Activated CD8-positive, alpha-beta memory T cell treated with anti-CD3 and anti-CD28 coated beads, Interleukin-2, amount 50 U/mL, for 1 hour (primary cell): ENCODE measurements around the gene PLIN4.

Experiments
- DNase-seq: peaks from one replicate; pipeline ENCODE4 v3.0.0-alpha.2; 2020; ENCODE audit errors: extremely low read depth

The PLIN4 gene

DNA sequence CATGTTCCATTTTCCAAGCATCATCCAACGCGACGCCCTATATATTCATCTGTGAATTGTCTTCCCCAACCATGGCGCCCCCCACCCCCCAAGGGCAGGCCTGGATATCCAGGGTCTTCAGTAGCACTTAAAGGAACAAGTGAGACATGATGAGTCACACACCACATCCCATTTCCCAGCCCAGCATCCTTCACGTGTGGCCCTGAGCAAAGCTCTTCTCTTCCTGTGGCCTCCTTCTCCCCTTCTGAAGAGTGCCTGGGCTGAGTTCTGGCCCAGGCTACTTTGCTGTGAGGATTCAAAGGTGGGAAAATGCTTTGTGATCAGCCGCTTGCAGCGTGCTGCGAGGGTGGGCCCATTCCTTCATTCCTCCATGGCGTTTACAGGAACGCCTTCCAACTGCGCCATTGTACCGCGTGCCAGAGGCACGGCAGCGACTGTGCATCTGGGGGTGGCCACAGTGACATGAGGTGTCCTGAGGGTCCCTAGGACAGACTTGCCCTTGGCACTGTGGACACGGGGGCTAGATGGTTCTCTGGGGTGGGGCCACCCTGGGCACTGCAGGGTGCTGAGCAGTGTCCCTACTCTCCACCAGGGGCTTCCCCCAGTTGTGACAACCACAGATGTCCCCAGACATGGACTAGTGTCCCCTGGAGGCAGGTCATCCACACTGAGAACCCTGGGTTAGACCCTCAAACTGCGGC lies 11.7 kb downstream of the PLIN4 start:
- no peak for DNase-seq

DNA sequence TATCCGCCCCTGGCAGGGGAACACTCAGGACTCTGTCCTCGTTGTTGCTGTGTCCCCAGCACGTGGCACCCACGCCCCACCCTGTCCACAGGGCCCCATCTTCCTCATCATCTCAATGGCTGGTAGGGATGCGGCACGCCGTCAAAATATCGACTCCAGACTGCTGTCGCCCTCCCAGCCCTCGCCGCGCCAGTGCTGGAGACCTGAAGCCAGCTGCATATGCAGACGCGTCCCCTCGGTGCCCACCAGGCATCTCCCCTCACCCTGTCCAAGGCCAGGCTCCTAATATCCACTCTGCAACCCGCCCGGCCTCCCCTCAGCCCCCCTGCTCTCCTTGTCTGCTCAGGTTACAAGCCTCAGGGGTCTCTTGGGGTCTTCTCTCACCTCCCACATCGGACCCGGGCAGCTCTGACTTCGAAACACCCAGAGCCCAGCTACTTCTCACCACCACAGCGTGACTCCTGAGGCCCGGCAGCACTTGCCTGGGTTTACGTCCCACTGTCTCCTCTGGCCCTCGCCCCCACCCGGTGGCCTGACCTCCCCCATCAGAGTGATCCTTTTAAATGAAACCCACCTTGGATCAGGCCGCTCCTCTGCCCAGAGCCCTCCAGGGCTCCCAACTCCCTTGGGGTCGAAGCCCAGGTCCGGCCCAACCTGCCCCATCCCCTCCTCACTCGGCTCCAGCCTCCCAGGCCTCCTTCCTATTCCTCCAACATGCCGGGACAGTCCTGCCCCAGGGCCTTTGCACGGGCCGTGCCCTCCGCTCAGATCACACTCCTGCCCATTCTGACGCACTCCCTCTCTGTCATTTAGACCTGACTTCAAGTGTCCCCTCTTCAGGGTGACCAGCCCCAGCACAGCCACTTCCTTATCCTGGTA lies 12.5 kb downstream of the PLIN4 start:
- no peak for DNase-seq

DNA sequence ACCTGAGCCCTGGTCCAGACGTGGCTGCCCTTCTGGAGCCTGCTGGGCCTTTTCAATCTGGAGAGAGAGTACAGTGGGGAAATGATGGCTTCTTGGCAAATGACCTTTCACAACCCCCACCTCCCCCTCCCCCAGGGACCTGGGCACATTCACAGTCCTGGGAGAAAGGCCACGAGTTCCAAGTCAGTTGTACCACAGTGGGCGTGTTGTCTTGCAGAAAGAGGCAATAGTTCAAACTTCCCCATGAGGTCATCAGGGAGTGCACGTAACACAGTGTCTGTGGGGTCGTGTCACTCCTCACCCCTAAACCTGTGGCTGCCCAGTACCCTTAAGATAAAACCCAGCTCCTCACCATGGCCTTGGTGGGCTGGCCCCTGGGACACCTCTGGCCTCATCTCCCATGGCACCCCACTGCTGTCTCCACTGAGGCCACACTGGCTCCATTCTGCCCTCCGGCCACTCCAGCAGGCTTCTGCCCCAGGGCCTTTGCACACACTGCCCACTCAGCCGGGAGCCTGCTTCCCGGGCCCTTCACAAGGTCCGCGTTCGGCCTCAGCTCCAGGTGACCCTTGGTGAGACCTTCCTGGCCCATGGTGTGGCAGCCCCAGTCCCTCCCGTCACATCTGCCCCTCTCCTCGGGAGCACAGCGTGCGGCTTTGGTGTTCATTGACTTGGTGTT lies 13.3 kb downstream of the PLIN4 start:
- no peak for DNase-seq

DNA sequence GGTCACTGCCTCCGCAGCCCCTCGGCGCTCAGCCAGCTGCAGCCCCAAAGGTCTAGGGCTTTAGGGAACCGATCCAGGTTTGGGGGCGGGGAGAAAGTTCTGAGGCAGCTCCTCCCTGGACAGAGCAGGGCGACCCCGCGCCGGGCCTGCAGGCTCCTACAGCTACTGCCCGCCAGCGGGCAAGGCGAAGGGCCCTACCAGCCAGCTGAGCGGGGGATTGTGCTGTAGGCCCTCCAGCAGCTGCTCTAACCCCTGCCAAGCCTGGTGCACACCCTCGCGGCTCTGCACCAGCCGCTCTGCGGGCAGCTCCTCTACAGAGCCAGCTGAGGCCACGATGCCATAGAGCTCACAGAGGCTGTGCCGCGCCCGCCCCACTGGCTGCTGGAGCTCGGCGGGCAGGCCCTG lies 14.0 kb downstream of the PLIN4 start:
- DNase-seq: no peak

DNA sequence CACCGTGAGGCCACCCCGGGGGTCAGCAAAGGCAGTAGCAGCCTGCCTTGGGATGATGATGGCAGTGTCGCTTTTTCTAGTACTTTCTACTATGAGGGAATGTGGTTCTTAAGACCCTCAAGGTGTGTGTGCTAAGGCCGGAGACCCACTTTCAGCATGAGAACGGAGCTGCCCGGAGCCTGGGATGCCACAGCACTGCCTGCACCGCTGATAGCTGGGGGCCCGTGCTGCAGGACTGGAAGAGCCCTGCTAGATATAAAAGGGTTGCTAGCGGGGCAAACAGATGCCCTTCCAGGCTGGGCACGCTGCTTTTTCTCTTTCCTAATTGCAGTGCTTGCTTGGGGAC lies 14.5 kb downstream of the PLIN4 start:
- no peak for DNase-seq

DNA sequence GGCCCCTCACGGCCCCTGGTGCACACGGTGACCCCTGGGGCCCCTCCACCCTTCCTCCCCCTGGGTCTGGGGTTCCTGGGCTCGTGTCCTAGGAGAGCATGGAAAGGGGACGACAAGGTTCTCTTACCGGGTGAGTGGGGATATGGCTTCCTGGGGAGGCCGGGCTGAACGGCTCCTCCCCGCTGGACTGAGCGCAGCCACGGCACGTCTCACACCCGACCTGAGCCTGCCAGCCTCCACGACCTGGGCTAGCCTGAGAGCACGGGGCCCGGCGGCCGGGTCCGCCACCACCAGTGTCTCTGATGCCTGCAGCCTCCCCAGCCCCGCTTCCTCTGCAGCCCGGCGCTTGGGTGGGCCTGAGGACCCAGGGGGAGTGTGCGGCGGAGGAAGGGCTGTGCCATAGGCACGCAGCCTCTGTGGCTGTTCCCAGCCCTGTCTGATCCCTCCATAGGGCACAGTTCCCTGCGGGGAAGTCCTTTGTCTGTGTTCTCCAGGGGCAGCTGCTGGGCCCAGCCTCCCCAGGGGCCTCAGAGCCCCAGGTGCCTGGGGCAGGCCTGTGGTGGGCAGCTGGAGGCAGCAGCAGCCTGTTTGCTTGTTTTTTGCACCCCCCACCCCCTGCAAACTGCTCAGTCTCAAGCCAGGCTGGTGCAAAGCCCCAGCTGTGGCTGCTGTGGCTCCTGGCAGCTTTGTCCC lies 15.0 kb downstream of the PLIN4 start:
- DNase-seq: no peak

DNA sequence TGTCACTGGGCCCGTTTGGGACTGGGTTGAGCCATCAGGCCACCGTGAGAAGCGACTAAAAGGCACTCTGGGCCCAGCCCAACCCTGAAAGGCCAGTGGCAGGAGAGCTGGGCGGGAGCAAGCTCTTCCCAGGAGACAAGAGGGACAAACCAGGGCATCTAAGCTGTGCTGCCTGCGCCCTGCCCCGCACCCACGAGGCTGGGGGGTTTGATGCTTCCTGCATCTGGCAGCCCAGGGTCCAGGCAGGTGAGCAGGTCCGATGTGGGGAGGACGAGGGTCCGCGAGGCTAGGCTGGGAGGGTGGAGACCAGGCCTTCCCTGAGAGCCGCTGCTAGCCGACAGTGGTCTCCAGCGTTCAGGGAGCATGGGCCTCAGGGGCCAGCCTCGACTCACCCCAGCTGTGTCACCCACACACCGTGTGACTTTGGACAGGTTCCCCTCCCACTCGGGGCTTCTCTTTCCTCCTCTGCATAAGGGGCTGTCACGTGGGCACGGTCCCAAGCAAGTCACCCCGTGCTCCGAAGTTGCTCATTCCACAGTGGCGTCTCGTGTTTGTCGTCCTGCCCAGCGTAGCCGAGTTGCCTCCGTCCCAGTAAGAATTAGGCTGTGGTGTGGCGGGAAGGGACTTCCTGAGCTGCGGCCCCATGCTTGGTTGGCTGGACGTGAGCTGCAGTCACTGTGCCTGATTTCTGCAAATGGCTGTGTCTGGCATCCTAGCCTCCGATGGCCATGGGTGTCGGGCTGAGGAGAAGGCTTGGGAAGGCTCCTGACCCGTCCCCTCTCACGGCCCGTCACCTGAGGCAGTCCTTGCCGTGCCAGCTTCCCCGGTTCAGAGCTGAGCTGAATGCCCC lies 15.8 kb downstream of the PLIN4 start:
- no peak for DNase-seq

DNA sequence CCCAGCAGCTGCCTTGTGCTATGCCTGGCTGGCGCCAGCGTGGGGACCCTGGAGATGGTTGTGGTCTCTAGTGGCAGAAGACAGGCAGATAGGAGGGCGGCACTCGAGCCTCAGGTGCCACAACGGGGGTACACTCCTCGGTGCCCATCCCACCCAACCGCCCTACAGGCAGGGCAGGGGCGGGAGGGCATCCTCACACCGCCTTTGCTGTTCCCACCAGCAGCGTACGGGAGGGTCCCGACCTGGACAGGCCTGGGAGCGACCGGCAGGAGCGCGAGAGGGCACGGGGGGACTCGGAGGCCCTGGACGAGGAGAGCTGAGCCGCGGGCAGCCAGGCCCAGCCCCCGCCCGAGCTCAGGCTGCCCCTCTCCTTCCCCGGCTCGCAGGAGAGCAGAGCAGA lies 16.6 kb downstream of the PLIN4 start:
- no peak for DNase-seq

DNA sequence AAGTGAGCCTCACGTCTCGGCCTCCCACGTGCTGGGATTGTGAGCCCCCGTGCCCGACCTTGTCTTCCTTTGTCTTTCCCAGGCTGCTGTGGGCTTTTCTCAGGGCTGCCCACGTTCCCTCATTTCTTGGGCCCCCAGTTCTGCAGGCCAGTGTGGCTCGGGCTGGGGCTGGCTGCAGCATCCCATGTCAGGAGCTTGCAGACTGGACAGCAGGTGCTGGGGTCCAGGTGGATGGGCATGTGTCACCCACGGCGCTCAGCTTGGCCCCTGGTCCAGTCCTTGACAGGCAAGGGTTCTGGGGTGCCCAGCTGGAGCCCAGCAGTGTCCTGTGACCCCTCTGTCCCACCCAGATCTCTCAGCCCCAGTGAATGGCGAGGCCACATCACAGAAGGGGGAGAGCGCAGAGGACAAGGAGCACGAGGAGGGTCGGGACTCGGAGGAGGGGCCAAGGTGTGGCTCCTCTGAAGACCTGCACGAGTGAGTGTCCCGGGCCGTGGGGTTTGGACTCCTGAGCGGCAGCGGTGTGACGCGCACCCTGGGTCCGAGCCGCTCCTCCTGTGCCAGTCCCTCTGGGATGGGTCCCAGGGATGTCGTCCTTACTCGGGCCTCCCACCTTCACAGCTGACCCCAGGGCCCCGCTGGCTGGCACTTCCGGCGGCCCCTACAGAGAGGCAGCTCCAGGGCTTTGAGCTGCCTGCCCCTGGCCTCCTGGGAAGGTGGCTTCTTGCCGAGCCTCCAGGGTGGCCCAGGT lies 17.3 kb downstream of the PLIN4 start:
- no peak for DNase-seq

DNA sequence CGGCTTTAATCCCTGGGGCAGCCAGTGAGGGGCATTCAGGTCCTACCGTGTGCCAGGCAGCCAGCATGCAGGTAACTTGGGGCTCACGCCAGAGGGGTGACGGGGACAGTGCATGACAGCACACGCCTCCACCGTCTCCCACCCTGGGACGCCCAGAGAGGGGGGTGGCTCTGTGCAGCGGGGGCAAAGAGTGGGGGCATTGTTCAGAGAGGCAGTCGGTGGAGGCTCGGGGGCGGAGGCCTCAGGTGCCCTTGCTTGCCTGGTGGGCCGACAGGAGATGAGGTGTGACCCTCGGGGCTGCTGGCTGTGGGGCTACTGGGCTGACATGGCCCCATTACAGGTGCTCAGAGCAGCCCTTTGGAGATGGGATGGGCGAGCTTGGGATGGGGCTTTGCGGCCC lies 18.4 kb downstream of the PLIN4 start:
- DNase-seq: no peak

DNA sequence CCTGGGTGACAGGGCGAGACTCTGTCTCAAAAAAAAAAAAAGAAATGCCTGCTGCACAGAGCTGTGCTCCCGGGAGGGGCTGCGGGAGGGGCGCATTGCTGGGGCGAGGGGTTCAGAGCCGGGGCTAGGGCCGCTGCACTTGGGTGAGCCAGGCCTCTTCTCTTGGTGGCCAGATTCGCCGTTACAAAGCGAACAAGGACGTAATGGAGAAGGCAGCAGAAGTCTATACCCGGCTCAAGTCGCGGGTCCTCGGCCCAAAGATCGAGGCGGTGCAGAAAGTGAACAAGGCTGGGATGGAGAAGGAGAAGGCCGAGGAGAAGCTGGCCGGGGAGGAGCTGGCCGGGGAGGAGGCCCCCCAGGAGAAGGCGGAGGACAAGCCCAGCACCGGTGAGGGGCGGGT lies 19.0 kb downstream of the PLIN4 start:
- no peak for DNase-seq

DNA sequence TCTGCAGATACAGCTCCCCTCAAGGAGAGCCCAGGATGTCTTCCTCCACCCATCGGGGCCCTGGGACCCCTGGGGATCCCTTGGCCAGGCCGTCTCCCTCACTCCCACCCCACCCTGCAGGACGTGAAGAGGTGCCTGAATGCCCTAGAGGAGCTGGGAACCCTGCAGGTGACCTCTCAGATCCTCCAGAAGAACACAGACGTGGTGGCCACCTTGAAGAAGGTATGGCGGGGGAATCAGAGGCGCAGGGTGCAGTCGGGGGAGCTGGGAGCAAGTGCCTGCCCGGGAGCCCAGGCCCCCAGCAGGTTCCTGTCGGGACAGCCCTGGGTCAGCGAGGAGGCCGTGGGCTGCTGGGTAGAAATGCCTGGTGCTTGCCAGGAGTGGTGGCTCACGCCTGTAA lies 19.6 kb downstream of the PLIN4 start:
- DNase-seq: no peak

DNA sequence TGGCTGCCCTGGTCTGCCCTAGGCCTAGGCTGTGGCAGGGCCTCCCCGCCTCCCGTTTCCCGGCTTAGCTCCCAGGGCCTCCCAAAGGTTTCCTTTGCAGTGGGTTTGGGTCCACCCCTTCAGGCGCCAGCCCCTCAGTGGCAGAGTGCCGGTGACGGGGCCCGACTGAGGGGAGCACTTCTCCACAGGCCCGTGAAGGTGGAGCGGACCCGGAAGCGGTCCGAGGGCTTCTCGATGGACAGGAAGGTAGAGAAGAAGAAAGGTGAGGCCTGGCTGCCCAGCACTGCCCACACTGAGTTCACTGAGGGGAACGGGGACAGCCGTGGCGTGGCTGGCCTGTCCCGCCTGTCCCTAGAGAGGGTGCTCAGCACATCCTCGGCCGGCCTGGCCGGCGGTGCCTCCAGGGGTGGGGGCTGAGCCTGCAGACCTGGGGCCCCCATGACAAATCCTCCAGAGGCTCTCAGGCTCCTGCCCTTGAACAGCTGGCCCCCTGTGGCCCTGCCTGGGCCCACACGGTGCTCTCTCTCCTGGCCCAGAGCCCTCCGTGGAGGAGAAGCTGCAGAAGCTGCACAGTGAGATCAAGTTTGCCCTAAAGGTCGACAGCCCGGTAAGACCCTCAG lies 20.4 kb downstream of the PLIN4 start:
- DNase-seq: no peak

DNA sequence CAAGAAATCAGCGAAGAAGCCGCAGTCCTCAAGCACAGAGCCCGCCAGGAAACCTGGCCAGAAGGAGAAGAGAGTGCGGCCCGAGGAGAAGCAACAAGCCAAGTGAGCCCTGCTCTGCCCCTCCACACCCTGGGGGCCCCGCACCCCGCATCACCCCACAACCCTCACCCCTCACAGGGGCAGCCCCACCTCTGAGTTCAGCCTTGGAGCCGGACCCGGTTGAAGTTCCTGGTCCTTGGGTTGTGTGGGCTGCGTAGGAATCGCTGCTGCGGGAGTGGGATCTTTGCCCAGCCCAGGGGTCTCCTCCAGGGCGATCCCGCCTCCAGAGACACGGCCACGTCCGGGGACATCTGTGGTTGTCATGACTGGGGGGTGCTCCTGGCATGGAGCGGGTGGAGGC lies 22.0 kb downstream of the PLIN4 start:
- no peak for DNase-seq

DNA sequence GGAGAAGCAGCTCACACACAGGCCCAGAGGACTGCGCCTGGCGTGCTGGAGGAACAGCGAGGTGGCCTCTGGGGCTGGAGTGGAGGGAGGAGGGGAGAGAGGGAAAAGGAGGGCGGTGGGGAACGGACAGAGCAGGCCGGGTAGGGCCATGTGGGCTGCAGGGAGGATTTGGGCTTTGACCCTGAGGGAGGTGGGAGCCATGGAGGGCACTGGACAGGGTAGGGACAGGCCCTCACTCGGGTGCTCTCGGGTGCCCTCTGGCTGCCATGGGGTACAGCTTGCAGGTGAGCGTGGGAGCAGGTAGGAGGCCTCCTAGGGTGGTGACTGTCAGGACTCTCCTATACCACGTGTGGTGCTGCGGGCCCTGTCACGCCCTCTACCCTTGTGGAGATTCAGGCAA lies 22.8 kb downstream of the PLIN4 start:
- no peak for DNase-seq

DNA sequence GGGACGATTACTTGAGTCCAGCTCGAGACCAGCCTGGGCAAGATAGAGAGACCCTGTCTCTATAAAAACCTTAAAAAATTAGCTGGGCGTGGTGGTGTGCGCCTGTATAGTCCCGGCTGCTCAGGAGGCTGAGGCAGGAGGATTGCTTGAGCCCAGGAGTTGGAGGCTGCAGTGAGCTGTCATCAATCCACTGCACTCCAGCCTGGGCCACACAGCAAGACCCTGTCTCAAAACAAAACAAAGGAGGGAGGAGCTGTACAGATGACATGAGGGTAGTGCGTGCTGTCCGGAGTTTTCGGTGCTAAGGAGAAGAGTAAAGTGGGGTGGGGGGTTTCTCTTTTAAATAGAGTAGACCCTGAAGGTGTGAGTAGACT lies 23.6 kb downstream of the PLIN4 start:
- DNase-seq: no peak

DNA sequence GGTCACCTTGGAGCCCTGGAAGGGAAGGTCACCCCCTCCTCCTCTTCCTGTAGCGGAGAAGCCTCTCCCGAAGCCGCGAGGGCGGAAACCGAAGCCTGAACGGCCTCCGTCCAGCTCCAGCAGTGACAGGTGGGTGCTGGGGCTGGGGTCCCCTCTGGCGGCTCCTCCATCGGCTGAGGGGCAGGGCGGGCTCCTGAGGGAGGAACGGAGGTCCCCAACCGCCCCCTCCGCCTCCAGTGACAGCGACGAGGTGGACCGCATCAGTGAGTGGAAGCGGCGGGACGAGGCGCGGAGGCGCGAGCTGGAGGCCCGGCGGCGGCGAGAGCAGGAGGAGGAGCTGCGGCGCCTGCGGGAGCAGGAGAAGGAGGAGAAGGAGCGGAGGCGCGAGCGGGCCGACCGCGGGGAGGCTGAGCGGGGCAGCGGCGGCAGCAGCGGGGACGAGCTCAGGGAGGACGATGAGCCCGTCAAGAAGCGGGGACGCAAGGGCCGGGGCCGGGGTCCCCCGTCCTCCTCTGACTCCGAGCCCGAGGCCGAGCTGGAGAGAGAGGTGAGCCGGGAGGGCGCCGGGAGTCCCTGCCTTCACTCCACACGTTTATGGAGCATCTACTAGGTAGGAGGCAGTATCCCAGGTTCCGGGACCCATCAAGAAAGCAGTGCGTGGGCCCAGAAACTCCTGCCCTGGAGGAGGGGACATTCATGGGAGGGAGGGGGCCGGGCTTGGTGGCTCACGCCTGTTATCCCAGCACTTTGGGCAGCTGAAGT lies 24.2 kb downstream of the PLIN4 start:
- no peak for DNase-seq

DNA sequence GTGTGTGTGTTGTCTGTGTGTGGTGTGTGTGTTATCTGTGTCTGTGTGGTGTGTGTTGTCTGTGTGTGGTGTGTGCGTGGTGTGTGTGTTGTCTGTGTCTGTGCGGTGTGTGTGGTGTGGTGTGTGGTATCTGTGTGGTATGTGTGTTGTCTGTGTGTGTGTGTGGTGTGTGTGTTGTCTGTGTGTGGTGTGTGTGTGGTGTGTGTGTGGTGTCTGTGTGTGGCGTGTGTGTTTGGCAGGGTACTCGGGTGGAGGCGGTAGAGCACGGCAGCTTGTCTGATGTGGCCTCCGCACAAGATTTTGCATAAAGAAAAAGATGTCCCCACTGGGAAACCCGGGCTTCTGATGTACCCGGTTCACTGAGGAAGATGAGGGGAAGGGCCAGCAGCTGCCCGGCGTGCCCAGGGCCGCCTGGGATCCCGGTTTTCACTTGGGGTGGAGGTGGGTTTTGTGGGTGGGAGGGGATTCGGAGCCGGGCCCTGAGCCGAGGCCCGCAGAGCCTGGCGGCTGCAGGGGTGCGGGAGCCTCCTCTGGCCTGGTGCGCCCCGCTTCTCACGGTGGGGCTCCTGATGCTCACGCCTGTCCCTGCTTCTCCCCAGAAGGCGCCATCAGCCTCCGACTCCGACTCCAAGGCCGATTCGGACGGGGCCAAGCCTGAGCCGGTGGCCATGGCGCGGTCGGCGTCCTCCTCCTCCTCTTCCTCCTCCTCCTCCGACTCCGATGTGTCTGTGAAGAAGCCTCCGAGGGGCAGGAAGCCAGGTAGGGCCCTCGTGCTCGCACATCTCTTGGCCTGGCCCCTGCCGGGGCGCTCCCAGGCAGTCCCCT lies 25.0 kb downstream of the PLIN4 start:
- no peak for DNase-seq
